SK-N-SH (cell line): Measurements from ENCODE around the gene PRICKLE4. TPM values are rescaled to one million over a fixed set of nuclear protein-coding genes. Genes with fewer than 3 reads are reported as not detected.

Experiments
- CTCF ChIA-PET: fragments of 300-600, 350-600 bp; formaldehyde crosslinking; extraction: SDS; loops from one replicate; lab custom pipeline; 2021; lab: Yijun Ruan, JAX
- POLR2A ChIA-PET: fragments of 350-600 bp; sonication (Branson Sonifier 250); formaldehyde crosslinking; extraction: SDS; loops from one replicate; lab custom pipeline; 2020; ENCODE audit warnings: antibody characterized with exemption, inconsistent platforms; lab: Yijun Ruan, JAX
- DNase-seq: peaks from one replicate; pipeline ENCODE4 v3.0.0; 2012
- H2AFZ ChIP-seq: fragments of 200-600 bp; sonication (generic); 2 replicates; pipeline ENCODE4 v1.8.1; 2016; ENCODE audit warnings: antibody characterized with exemption, mild to moderate bottlenecking, low read depth
- H3F3A ChIP-seq: fragments of 200-600 bp; sonication (generic); replicated peaks from 2 replicates; pipeline ENCODE3; 2016; ENCODE audit warnings: antibody characterized with exemption, mild to moderate bottlenecking; ENCODE audit not compliant: insufficient read depth
- H3K27ac ChIP-seq, 2 experiments: fragments of 200-500 bp in 1 of 2; fragments of 200-600 bp in 1 of 2; sonication (Bioruptor generic) in 1 of 2; sonication (generic), shearing (Covaris generic) in 1 of 2; 2 replicates each; pipeline versions ENCODE4 v1.5.1 to v1.6.1; 2014 to 2016; ENCODE audit warnings: low read depth in 2 of 2, inconsistent platforms in 1 of 2, low read length in 1 of 2, mild to moderate bottlenecking in 1 of 2, mixed read lengths in 1 of 2
- H3K27me3 ChIP-seq: fragments of 200-600 bp; sonication (generic), shearing (Covaris generic); 2 replicates; pipeline ENCODE4 v1.6.1; 2016; ENCODE audit warnings: mixed run types; ENCODE audit not compliant: insufficient read depth
- H3K36me3 ChIP-seq, 2 experiments: fragments of 200-500 bp in 1 of 2; fragments of 200-600 bp in 1 of 2; sonication (Bioruptor generic) in 1 of 2; sonication (generic) in 1 of 2; replicated peaks in 1 of 2; 2 replicates each; pipeline versions ENCODE3 to v1.5.1; 2014 to 2016; ENCODE audit warnings: low read length in 1 of 2, mild to moderate bottlenecking in 1 of 2; ENCODE audit not compliant: insufficient read depth in 2 of 2, control insufficient read depth in 1 of 2
- H3K4me1 ChIP-seq, 2 experiments: fragments of 200-500 bp in 1 of 2; fragments of 200-600 bp in 1 of 2; sonication (Bioruptor generic) in 1 of 2; sonication (generic), shearing (Covaris generic) in 1 of 2; 2 replicates each; pipeline versions ENCODE4 v1.5.1 to v1.6.1; 2014 to 2016; ENCODE audit warnings: low read depth in 1 of 2, low read length in 1 of 2, mixed run types in 1 of 2; ENCODE audit not compliant: insufficient read depth in 2 of 2, control insufficient read depth in 1 of 2
- H3K4me2 ChIP-seq: fragments of 200-600 bp; sonication (generic), shearing (Covaris generic); 2 replicates; pipeline ENCODE4 v1.6.1; 2017; ENCODE audit warnings: mixed run types
- H3K4me3 ChIP-seq, 2 experiments: fragments of 200-500 bp in 1 of 2; fragments of 200-600 bp in 1 of 2; sonication (Bioruptor generic) in 1 of 2; sonication (generic), shearing (Covaris generic) in 1 of 2; 2 replicates each; pipeline versions ENCODE4 v1.5.1 to v1.8.1; 2014 to 2016; ENCODE audit warnings: low read depth in 2 of 2, inconsistent platforms in 1 of 2, low read length in 1 of 2, mild to moderate bottlenecking in 1 of 2, mixed read lengths in 1 of 2, moderate library complexity in 1 of 2
- H3K79me2 ChIP-seq: fragments of 200-600 bp; sonication (generic); 2 replicates; pipeline ENCODE4 v1.8.1; 2017; ENCODE audit warnings: mild to moderate bottlenecking; ENCODE audit not compliant: insufficient read depth
- H3K9ac ChIP-seq: fragments of 200-600 bp; sonication (generic); 2 replicates; pipeline ENCODE4 v1.6.1; 2017; ENCODE audit warnings: mixed run types
- H3K9me2 ChIP-seq: fragments of 200-600 bp; sonication (generic); 2 replicates; pipeline ENCODE4 v1.6.1; 2017; ENCODE audit warnings: mixed run types
- H3K9me3 ChIP-seq: fragments of 200-600 bp; sonication (generic); 2 replicates; pipeline ENCODE4 v1.6.1; 2017; ENCODE audit warnings: mixed run types, mild to moderate bottlenecking, moderate library complexity
- H4K20me1 ChIP-seq: fragments of 200-600 bp; sonication (generic); 2 replicates; pipeline ENCODE4 v1.6.1; 2017; ENCODE audit warnings: mild to moderate bottlenecking, mixed run types; ENCODE audit not compliant: insufficient read depth
- CHD2 ChIP-seq: fragments of 150-350 bp; IDR thresholded peaks from 2 replicates; pipeline ENCODE4 v1.6.1; 2018; ENCODE audit warnings: low read length; ENCODE audit not compliant: partially characterized antibody
- ELF1 ChIP-seq: IDR thresholded peaks from 2 replicates; pipeline ENCODE4 v1.4.0; 2012
- EP300 ChIP-seq, 2 experiments: IDR thresholded peaks; 2 replicates each; pipeline versions ENCODE4 v1.4.0 to v1.6.1; 2012; ENCODE audit warnings: borderline replicate concordance in 1 of 2, low read depth in 1 of 2, low read length in 1 of 2
- EZH2phosphoT487 ChIP-seq: fragments of 200-600 bp; sonication (generic); IDR thresholded peaks from 2 replicates; pipeline ENCODE4 v1.6.1; 2017; ENCODE audit warnings: low read depth, mixed run types, mild to moderate bottlenecking, antibody characterized with exemption, moderate library complexity, borderline replicate concordance
- FOSL2 ChIP-seq: IDR thresholded peaks from 2 replicates; pipeline ENCODE4 v1.4.0; 2012; ENCODE audit warnings: low read depth, mild to moderate bottlenecking, moderate library complexity, borderline replicate concordance
- FOXJ3 ChIP-seq: sonication (generic); formaldehyde crosslinking; IDR thresholded peaks from 2 replicates; pipeline ENCODE4 v1.5.1; 2020; ENCODE audit warnings: mild to moderate bottlenecking, missing genetic modification reagents
- FOXM1 ChIP-seq: IDR thresholded peaks from 2 replicates; pipeline ENCODE4 v1.4.0; 2012; ENCODE audit warnings: low read depth, mild to moderate bottlenecking
- GATA2 ChIP-seq: sonication (generic); formaldehyde crosslinking; IDR thresholded peaks from 2 replicates; pipeline ENCODE4 v1.5.0; 2020; ENCODE audit warnings: mild to moderate bottlenecking, missing genetic modification reagents
- IRF3 ChIP-seq: fragments of 150-350 bp; IDR thresholded peaks from 2 replicates; pipeline ENCODE4 v1.6.1; 2016; ENCODE audit warnings: mild to moderate bottlenecking, low read depth, low read length
- MEF2A ChIP-seq: IDR thresholded peaks from 2 replicates; pipeline ENCODE4 v1.4.0; 2012; ENCODE audit warnings: low read depth, borderline replicate concordance
- MXI1 ChIP-seq: IDR thresholded peaks from 2 replicates; pipeline ENCODE4 v1.6.1; 2012; ENCODE audit warnings: mild to moderate bottlenecking, low read depth, low read length, improper control_type of control experiment
- NFIC ChIP-seq: IDR thresholded peaks from 2 replicates; pipeline ENCODE4 v1.4.0; 2012; ENCODE audit warnings: borderline replicate concordance
- PBX3 ChIP-seq: IDR thresholded peaks from 2 replicates; pipeline ENCODE4; 2012
- POLR2AphosphoS5 ChIP-seq: IDR thresholded peaks from 2 replicates; pipeline ENCODE4 v1.6.1; 2012; ENCODE audit warnings: low read depth, low read length
- RAD21 ChIP-seq: IDR thresholded peaks from 2 replicates; pipeline ENCODE4 v1.6.1; 2012; ENCODE audit warnings: mild to moderate bottlenecking, low read length
- REST ChIP-seq: IDR thresholded peaks from 2 replicates; pipeline ENCODE4 v1.6.1; 2012; ENCODE audit warnings: mild to moderate bottlenecking, low read depth, low read length, moderate library complexity
- RFX5 ChIP-seq: IDR thresholded peaks from 2 replicates; pipeline ENCODE4 v1.6.1; 2012; ENCODE audit warnings: mild to moderate bottlenecking, improper control_type of control experiment, low read length
- RXRA ChIP-seq: IDR thresholded peaks from 2 replicates; pipeline ENCODE4 v1.4.0; 2012; ENCODE audit warnings: low read depth, mild to moderate bottlenecking, borderline replicate concordance
- SIN3A ChIP-seq: IDR thresholded peaks from 2 replicates; pipeline ENCODE4 v1.6.1; 2012; ENCODE audit warnings: low read depth, mild to moderate bottlenecking, low read length, moderate library complexity, borderline replicate concordance
- SMC3 ChIP-seq: IDR thresholded peaks from 2 replicates; pipeline ENCODE4 v1.6.1; 2012; ENCODE audit warnings: low read depth, low read length, improper control_type of control experiment
- TAF1 ChIP-seq: IDR thresholded peaks from 2 replicates; pipeline ENCODE4 v1.6.1; 2012; ENCODE audit warnings: low read depth, mild to moderate bottlenecking, low read length, moderate library complexity, borderline replicate concordance
- TCF12 ChIP-seq: IDR thresholded peaks from 2 replicates; pipeline ENCODE4 v1.4.0; 2012
- TEAD4 ChIP-seq: IDR thresholded peaks from 2 replicates; pipeline ENCODE4 v1.4.0; 2012; ENCODE audit warnings: mild to moderate bottlenecking, borderline replicate concordance; ENCODE audit not compliant: insufficient read depth
- USF2 ChIP-seq: fragments of 150-350 bp; IDR thresholded peaks from 2 replicates; pipeline ENCODE4 v1.6.1; 2017; ENCODE audit warnings: antibody characterized with exemption, low read length, low read depth, borderline replicate concordance
- YY1 ChIP-seq: IDR thresholded peaks from 2 replicates; pipeline ENCODE4 v1.4.0; 2012; ENCODE audit warnings: low read depth, mild to moderate bottlenecking
- WGBS: methylation state at CpG from one replicate; pipeline ENCODE4 v1.1.6; 2017; ENCODE audit warnings: low lambda C conversion rate; 5-methylcytosine and 5-hydroxymethylcytosine counted together
- polyA plus RNA-seq, 3 experiments: library from polyadenylated mRNA; depleted of rRNA; stranded (reverse); fragments of >200 nt; gene quantifications; 2 replicates each; pipeline ENCODE4 v1.2.3, GENCODE V29; 2012

The PRICKLE4 gene
- polyA plus RNA-seq, 1 of the 3 experiments (the other 2 are of a cell fraction) = 3.9 TPM

DNA sequence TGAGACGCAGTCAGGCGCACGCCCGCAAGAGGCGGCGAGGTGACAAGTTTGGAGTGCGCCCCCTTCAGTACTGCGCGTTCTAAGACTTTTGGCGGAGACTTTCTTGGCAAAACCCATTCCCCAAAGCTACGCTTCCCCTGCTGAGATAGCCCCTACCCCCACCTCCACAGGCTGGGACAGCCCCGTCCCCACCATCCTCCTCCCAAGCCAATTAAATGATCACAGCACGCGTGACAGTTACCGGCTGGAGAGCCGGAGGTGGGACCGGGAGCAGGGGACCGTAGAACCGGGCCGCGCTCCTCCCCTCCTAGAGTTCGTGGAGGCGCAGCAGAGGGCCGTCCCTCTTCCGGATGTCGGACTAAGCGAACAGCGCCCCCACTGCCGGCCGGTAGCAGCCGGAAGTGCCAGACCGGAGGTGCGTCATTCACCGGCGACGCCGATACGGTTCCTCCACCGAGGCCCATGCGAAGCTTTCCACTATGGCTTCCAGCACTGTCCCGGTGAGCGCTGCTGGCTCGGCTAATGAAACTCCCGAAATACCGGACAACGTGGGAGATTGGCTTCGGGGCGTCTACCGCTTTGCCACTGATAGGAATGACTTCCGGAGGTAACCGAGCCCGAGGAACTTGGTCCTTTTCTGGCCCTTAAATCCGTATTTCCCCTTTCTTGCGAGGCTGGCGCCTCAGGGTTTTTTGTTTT lies 6.8 kb downstream of the PRICKLE4 start, which contains the start of gene TOMM6:
Gene TOMM6 (plus strand): TSS at position 476 of the 699 bp plus-strand sequence. CDS start 4 bp downstream, at position 480.
- peak within 1 kb of the TSS; percentile 100 for H3K9ac ChIP-seq
- ChIA-PET POLR2A (interaction anchor here (0.7 to 3.5 kb wide), 4 partner anchors 14 to 134 kb away, joined by 3 to 23 read pairs (median 8); partner anchors contain the start of genes BYSL, MED20 and TFEB), CTCF (interaction anchor here (0.6 to 8.9 kb wide), 69 partner anchors 9 to 666 kb away, joined by 3 to 118 read pairs (median 6); partner anchors contain the start of genes BYSL, CCND3, MED20 and PGC)
- H3K36me3 ChIP-seq = peaks cover 34 to 43% of the 10 kb centered on the region in 2 experiments
- H3K4me3 ChIP-seq = peak within 1 kb of the TSS; percentile 66 to 100
- no peaks in the 10 kb centered on the region for H3K27me3 ChIP-seq
- no peaks in the 10 kb centered on the region for H4K20me1 ChIP-seq
- H3K79me2 ChIP-seq = peaks cover 26% of the 10 kb centered on the region
- peak; percentile 91 for DNase-seq
- peaks cover 34% of the 10 kb centered on the region for H3F3A ChIP-seq
- H3K4me2 ChIP-seq = peak within 1 kb of the TSS; percentile 92
- peak within 1 kb of the TSS; percentile 90 to 93 for H3K27ac ChIP-seq
- peaks cover 9 to 17% of the 10 kb centered on the region in 2 experiments; a peak in 2 of 4 replicates for H3K4me1 ChIP-seq
- 0% methylated on average over 32 of the region's 55 CpGs for WGBS
- no peaks in the 10 kb centered on the region for H3K9me2 ChIP-seq
- H3K9me3 ChIP-seq = no peaks in the 10 kb centered on the region
- H2AFZ ChIP-seq = peak within 1 kb of the TSS; percentile 78; the same call in 1 of the 2 replicates
- TF ChIP-seq TAF1 (peak; percentile 95), EZH2phosphoT487 (no peak), PBX3 (peak; percentile 33; the same call in 1 of the 2 replicates), SMC3 (peak; percentile 1; the same call in 1 of the 2 replicates), CHD2 (peak; percentile 63), POLR2AphosphoS5 (peak; percentile 96), RXRA (no peak), TCF12 (no peak), TEAD4 (peak; percentile 21; the same call in 1 of the 2 replicates), ELF1 (peak; percentile 93), EP300 (IDR thresholded peaks at IDR 0.05; ENCODE audit: borderline replicate concordance in 1 of 2, low read depth in 1 of 2, low read length in 1 of 2) (no peak), RAD21 (peak; percentile 13; the same call in 1 of the 2 replicates), NFIC (no peak), YY1 (peak; percentile 93), FOSL2 (no peak), FOXJ3 (CRISPR knock-in tag) (0 out of 2 replicates have a peak, but pooled peaks have one; percentile 6), USF2 (no peak), MEF2A (no peak), MXI1 (peak; percentile 81), FOXM1 (no peak), IRF3 (no peak), GATA2 (CRISPR knock-in tag) (no peak), RFX5 (no peak), SIN3A (peak; percentile 86), REST (peak; percentile 62; the same call in 1 of the 2 replicates)
